PC-9 (cell line): ENCODE results near the gene MAN2A1. TPM values are rescaled to one million over a fixed set of nuclear protein-coding genes. Genes with fewer than 3 reads are reported as not detected.

Experiments
- BruUV-seq: library from RNA; stranded (reverse); fragments of 400-500 nt; replicated peaks from 2 replicates; lab custom pipeline; 2021; lab: Mats Ljungman, UMichigan
- CTCF ChIA-PET: fragments of 300-600 bp; sonication (Branson Sonifier 250); formaldehyde crosslinking; loops from one replicate; lab custom pipeline; 2022; ENCODE audit warnings: antibody characterized with exemption; lab: Charles Lee
- POLR2A ChIA-PET: fragments of 300-600 bp; sonication (Branson Sonifier 250); formaldehyde crosslinking; loops from one replicate; lab custom pipeline; 2022; ENCODE audit warnings: antibody characterized with exemption; ENCODE audit not compliant: unreplicated experiment; lab: Charles Lee
- DNase-seq, 2 experiments: peaks; one replicate each; pipeline versions ENCODE4 v3.0.0 to v3.0.0-alpha.2; 2015 to 2022; ENCODE audit warnings: mixed read lengths in 1 of 2
- H2AFZ ChIP-seq: fragments of 200-600 bp; sonication (generic); 2 replicates; pipeline ENCODE4 v1.8.1; 2017; ENCODE audit warnings: antibody characterized with exemption
- H3F3A ChIP-seq: fragments of 200-600 bp; sonication (generic); 2 replicates; pipeline ENCODE4 v1.8.1; 2017; ENCODE audit warnings: antibody characterized with exemption, mild to moderate bottlenecking, low read depth; ENCODE audit not compliant: insufficient read depth
- H3K27ac ChIP-seq: fragments of 200-600 bp; sonication (generic); 2 replicates; pipeline ENCODE4 v1.6.1; 2016; ENCODE audit warnings: mixed run types
- H3K27me3 ChIP-seq: fragments of 200-600 bp; sonication (generic); 2 replicates; pipeline ENCODE4 v1.6.1; 2016; ENCODE audit warnings: low read depth, mixed run types; ENCODE audit not compliant: insufficient read depth
- H3K36me3 ChIP-seq: fragments of 200-600 bp; sonication (generic); 2 replicates; pipeline ENCODE4 v1.6.1; 2016; ENCODE audit warnings: low read depth, mixed run types
- H3K4me1 ChIP-seq: fragments of 200-600 bp; sonication (generic); replicated peaks from 2 replicates; pipeline ENCODE4 v1.6.1; 2016; ENCODE audit warnings: mixed run types; ENCODE audit not compliant: insufficient read depth
- H3K4me2 ChIP-seq: fragments of 200-600 bp; sonication (generic); 2 replicates; pipeline ENCODE4 v1.6.1; 2017; ENCODE audit warnings: mixed run types
- H3K4me3 ChIP-seq: fragments of 200-600 bp; sonication (generic); 2 replicates; pipeline ENCODE4 v1.6.1; 2016; ENCODE audit warnings: mixed run types
- H3K79me2 ChIP-seq: fragments of 200-600 bp; sonication (generic); 2 replicates; pipeline ENCODE4 v1.6.1; 2017; ENCODE audit warnings: low read depth, mixed run types
- H3K9me2 ChIP-seq: fragments of 200-600 bp; sonication (generic); 2 replicates; pipeline ENCODE4 v1.8.1; 2017; ENCODE audit warnings: mild to moderate bottlenecking; ENCODE audit not compliant: insufficient read depth
- H3K9me3 ChIP-seq: fragments of 200-600 bp; sonication (generic); 2 replicates; pipeline ENCODE4 v1.8.1; 2016; ENCODE audit warnings: low read depth; ENCODE audit not compliant: insufficient read depth
- H4K20me1 ChIP-seq: fragments of 200-600 bp; sonication (generic); 2 replicates; pipeline ENCODE4 v1.8.1; 2017; ENCODE audit not compliant: insufficient read depth
- EZH2 ChIP-seq: fragments of 200-600 bp; sonication (generic); IDR thresholded peaks from 2 replicates; pipeline ENCODE4 v1.8.0; 2017; ENCODE audit warnings: antibody characterized with exemption, low read depth
- intact Hi-C: fragments of 100-400 bp; cut with micrococcal nuclease; formaldehyde crosslinking; loops from one replicate; pipeline ENCODE4 v1.10.0; 2022; ENCODE audit not compliant: unreplicated experiment
- total RNA-seq: library from RNA; stranded (reverse); gene quantifications from 2 replicates; pipeline ENCODE4 v1.2.3, GENCODE V29; 2021
- TF ChIP-seq, protein P1 (sequence below): fragments of 200-600 bp; sonication (generic); conservative IDR thresholded peaks from 2 replicates; pipeline ENCODE4 v1.6.1; 2017; ENCODE audit warnings: mixed run types, antibody characterized with exemption, mild to moderate bottlenecking, moderate library complexity

The MAN2A1 gene
- total RNA-seq, 1 experiment from 2014 or later: 27.3 TPM

DNA sequence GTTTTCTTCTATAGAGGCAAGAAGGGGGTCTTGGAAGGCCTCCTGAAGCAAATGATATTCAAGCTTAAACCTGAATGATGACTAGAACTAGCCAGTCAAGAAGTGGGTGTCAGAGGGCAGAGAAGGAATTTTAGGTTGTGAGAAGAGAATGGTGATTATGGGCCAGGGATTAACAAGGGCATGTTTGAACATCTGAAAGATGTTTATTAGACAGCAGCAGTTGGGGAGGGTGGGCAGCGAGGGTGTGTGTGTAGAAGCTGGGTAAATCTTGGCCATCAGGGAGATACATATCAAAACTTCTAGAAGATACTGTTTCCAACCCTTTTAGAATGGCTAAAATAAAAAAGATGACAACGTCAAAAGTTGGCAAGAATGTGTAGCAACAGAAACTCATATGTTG lies 54.5 kb downstream of the MAN2A1 start:
- Histone ChIP-seq H3K36me3 (no peaks in the 10 kb centered on the region), H2AFZ (no peak overlapping the region), H3K79me2 (no peaks in the 10 kb centered on the region), H3K9me2 (no peaks in the 10 kb centered on the region), H3K4me2 (peak overlapping the region; percentile 12; the same call in 1 of the 2 replicates), H3F3A (peaks cover 13% of the 10 kb centered on the region), H3K27ac (peak overlapping the region; percentile 33), H3K4me3 (no peak overlapping the region), H3K4me1 (peaks cover 27% of the 10 kb centered on the region), H3K27me3 (no peaks in the 10 kb centered on the region), H4K20me1 (no peaks in the 10 kb centered on the region), H3K9me3 (no peaks in the 10 kb centered on the region)
- no TSS peak for BruUV-seq
- intact Hi-C loops: loop anchor here (1.0 to 5.0 kb wide), 2 partner anchors 54 to 997 kb away; partner anchors contain the start of gene FER
- POLR2A ChIA-PET: no interaction called here
- no peak for DNase-seq
- TF ChIP-seq, protein P1, sequence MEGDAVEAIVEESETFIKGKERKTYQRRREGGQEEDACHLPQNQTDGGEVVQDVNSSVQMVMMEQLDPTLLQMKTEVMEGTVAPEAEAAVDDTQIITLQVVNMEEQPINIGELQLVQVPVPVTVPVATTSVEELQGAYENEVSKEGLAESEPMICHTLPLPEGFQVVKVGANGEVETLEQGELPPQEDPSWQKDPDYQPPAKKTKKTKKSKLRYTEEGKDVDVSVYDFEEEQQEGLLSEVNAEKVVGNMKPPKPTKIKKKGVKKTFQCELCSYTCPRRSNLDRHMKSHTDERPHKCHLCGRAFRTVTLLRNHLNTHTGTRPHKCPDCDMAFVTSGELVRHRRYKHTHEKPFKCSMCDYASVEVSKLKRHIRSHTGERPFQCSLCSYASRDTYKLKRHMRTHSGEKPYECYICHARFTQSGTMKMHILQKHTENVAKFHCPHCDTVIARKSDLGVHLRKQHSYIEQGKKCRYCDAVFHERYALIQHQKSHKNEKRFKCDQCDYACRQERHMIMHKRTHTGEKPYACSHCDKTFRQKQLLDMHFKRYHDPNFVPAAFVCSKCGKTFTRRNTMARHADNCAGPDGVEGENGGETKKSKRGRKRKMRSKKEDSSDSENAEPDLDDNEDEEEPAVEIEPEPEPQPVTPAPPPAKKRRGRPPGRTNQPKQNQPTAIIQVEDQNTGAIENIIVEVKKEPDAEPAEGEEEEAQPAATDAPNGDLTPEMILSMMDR: no peak
- no peak for TF ChIP-seq EZH2
- CTCF ChIA-PET: no interaction called here

DNA sequence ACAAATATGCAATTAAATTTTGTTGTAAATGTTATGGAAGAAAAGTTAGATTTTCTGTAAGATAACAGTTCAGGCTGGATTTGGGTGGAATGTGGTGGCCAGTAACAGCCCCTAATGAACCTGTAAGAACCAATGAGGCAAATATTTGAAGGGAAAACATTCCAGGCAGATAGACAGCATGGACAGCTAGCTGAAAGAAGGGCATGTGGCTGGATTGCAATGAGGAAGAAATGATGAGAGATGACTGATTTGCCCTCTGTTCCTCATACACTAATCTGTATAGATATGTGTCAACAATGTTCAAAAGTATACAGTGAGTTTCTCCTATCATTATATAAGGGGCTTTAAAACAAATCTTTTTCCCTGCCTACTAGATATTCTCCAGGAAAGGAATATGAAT lies 58.8 kb downstream of the MAN2A1 start:
- H2AFZ ChIP-seq: no peak overlapping the region
- no peaks in the 10 kb centered on the region for H3K9me3 ChIP-seq
- no peak for TF ChIP-seq EZH2
- TF ChIP-seq, protein P1: no peak
- peaks cover 4% of the 10 kb centered on the region; the same call in 1 of the 2 replicates for H3F3A ChIP-seq
- H3K36me3 ChIP-seq: no peaks in the 10 kb centered on the region
- H3K9me2 ChIP-seq: no peaks in the 10 kb centered on the region
- H3K4me2 ChIP-seq: no peak overlapping the region
- H3K79me2 ChIP-seq: no peaks in the 10 kb centered on the region
- no peaks in the 10 kb centered on the region for H3K27me3 ChIP-seq
- no peak overlapping the region for H3K27ac ChIP-seq
- intact Hi-C loops: no loop called here
- no TSS peak for BruUV-seq
- CTCF ChIA-PET: no interaction called here
- H4K20me1 ChIP-seq: no peaks in the 10 kb centered on the region
- no peak for DNase-seq
- H3K4me3 ChIP-seq: no peak overlapping the region
- peaks cover 8% of the 10 kb centered on the region for H3K4me1 ChIP-seq
- POLR2A ChIA-PET: interaction anchor here (0.6 kb wide), 1 partner anchor 1132 kb away, joined by 5 read pairs; no protein-coding TSS in a partner anchor

DNA sequence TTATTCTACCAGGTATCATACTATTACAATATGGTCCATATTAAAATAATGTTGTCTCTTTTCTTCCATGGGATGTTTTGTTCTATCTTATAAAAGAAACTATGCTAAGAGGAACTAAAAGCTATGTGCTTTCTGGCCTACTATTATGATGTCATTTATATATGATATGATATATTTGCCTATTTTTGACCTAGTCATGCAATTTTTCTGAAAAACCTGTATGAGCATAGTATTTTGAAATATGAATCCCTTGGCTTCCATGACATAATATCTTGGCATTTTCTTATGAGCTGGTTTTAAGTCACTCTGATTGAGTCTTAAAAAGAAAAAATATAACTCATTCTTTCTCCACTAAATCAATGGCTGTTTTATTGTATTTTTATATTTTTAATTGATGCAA lies 60.7 kb downstream of the MAN2A1 start:
- Histone ChIP-seq H3K79me2 (no peaks in the 10 kb centered on the region), H3F3A (peaks cover 4% of the 10 kb centered on the region; the same call in 1 of the 2 replicates), H3K27ac (no peak overlapping the region), H2AFZ (no peak overlapping the region), H3K4me3 (no peak overlapping the region), H3K27me3 (no peaks in the 10 kb centered on the region), H3K36me3 (no peaks in the 10 kb centered on the region), H4K20me1 (no peaks in the 10 kb centered on the region), H3K9me2 (no peaks in the 10 kb centered on the region), H3K4me1 (peaks cover 4% of the 10 kb centered on the region; the same call in 1 of the 2 replicates), H3K9me3 (no peaks in the 10 kb centered on the region), H3K4me2 (no peak overlapping the region)
- intact Hi-C loops: no loop called here
- CTCF ChIA-PET: no interaction called here
- POLR2A ChIA-PET: no interaction called here
- no peak for DNase-seq
- TF ChIP-seq, protein P1: no peak
- TF ChIP-seq EZH2: no peak
- BruUV-seq: no TSS peak
